NCI-H2081 treated with DMSO at 0.1 percent for 48 hours (cell line): Measurements from ENCODE around the gene SRGAP3.

Source experiments
- DNase-seq: peaks from one replicate; lab custom pipeline; 2025; lab: John Stamatoyannopoulos, UW

Gene SRGAP3

GRCh38 chr3:8964436-8965370 is 284.7 kb downstream of the SRGAP3 start:
- no peak for DNase-seq

GRCh38 chr3:8963137-8963853 is 286.2 kb downstream of the SRGAP3 start, which contains the start of gene RAD18:
Gene RAD18 (minus strand): TSS chr3:8963472. CDS start chr3:8963385, 87 bp downstream.
- DNase-seq, result peak; percentile 18

GRCh38 chr3:8962226-8962861 is 287.1 kb downstream of the SRGAP3 start:
- no peak for DNase-seq

- DNase-seq, result no peak
These were observed 289.8 kb downstream of the SRGAP3 start for GRCh38 chr3:8959668-8960067.

- DNase-seq, result no peak
These were observed 294.3 kb downstream of the SRGAP3 start for GRCh38 chr3:8954938-8955763.

GRCh38 chr3:8953313-8953712 is 296.1 kb downstream of the SRGAP3 start:
- DNase-seq, result no peak

GRCh38 chr3:8952130-8952529 is 297.3 kb downstream of the SRGAP3 start:
- DNase-seq, result no peak

GRCh38 chr3:8945890-8946600 is 303.4 kb downstream of the SRGAP3 start:
- DNase-seq, result no peak

GRCh38 chr3:8942746-8943488 is 306.5 kb downstream of the SRGAP3 start:
- DNase-seq, result no peak

GRCh38 chr3:8942115-8942514 is 307.3 kb downstream of the SRGAP3 start:
- DNase-seq, result no peak

GRCh38 chr3:8938021-8938420 is 311.4 kb downstream of the SRGAP3 start:
- no peak for DNase-seq

- DNase-seq, result no peak
These were observed 312.1 kb downstream of the SRGAP3 start for GRCh38 chr3:8937064-8938020.

GRCh38 chr3:8932507-8932906 is 316.9 kb downstream of the SRGAP3 start:
- no peak for DNase-seq

GRCh38 chr3:8931342-8931741 is 318.1 kb downstream of the SRGAP3 start:
- DNase-seq, result no peak
